Endodermal cell (in vitro differentiated cells): ENCODE data around the gene TPK1. TPM values are rescaled to one million over a fixed set of nuclear protein-coding genes. Genes with fewer than 3 reads are reported as not detected.

Experiments
- DNase-seq: peaks from one replicate; pipeline ENCODE4 v3.0.0-alpha.2; 2017
- H3K27ac ChIP-seq: 2 replicates; pipeline ENCODE4 v1.5.1; 2013; ENCODE audit warnings: mild to moderate bottlenecking, low read depth, low read length, moderate library complexity
- H3K27me3 ChIP-seq: 2 replicates; pipeline ENCODE4 v1.6.1; 2013; ENCODE audit warnings: mild to moderate bottlenecking, low read length, moderate library complexity; ENCODE audit not compliant: insufficient read depth, control insufficient read depth, poor library complexity, severe bottlenecking
- H3K36me3 ChIP-seq: 2 replicates; pipeline ENCODE4 v1.7.0; 2013; ENCODE audit warnings: mild to moderate bottlenecking, low read length, moderate library complexity; ENCODE audit not compliant: control insufficient read depth, insufficient read depth
- H3K4me1 ChIP-seq: one replicate; pipeline ENCODE4 v1.7.0; 2013; ENCODE audit warnings: low read length; ENCODE audit not compliant: control insufficient read depth, insufficient read depth
- H3K4me3 ChIP-seq: 2 replicates; pipeline ENCODE4 v1.5.1; 2013; ENCODE audit warnings: mild to moderate bottlenecking, low read length, moderate library complexity
- H3K9ac ChIP-seq: 2 replicates; pipeline ENCODE4 v1.6.1; 2013; ENCODE audit warnings: mild to moderate bottlenecking, low read length, moderate library complexity; ENCODE audit not compliant: poor library complexity, severe bottlenecking; ENCODE audit errors: extremely low read depth
- H3K9me3 ChIP-seq: 2 replicates; pipeline ENCODE4 v1.6.1; 2013; ENCODE audit warnings: mild to moderate bottlenecking, low read length, moderate library complexity; ENCODE audit not compliant: control insufficient read depth
- H3K27ac Mint-ChIP-seq: 2 replicates; pipeline ENCODE4 v1.8.0; 2020; ENCODE audit warnings: mixed read lengths
- H3K27me3 Mint-ChIP-seq: 2 replicates; pipeline ENCODE4 v1.8.0; 2021; ENCODE audit warnings: mild to moderate bottlenecking, mixed read lengths; ENCODE audit not compliant: insufficient read depth
- H3K36me3 Mint-ChIP-seq: 2 replicates; pipeline ENCODE4 v1.8.0; 2020; ENCODE audit warnings: low read depth, mixed read lengths
- H3K4me1 Mint-ChIP-seq: 2 replicates; pipeline ENCODE4 v1.8.0; 2020; ENCODE audit warnings: mixed read lengths
- H3K4me3 Mint-ChIP-seq: 2 replicates; pipeline ENCODE4 v1.8.0; 2020; ENCODE audit warnings: mild to moderate bottlenecking, moderate library complexity, mixed read lengths
- H3K9me3 Mint-ChIP-seq: 2 replicates; pipeline ENCODE4 v1.8.0; 2020; ENCODE audit warnings: mild to moderate bottlenecking, mixed read lengths
- CTCF ChIP-seq: fragments of 200-600 bp; sonication (generic); conservative IDR thresholded peaks from 2 replicates; pipeline ENCODE4 v1.5.0; 2021; ENCODE audit warnings: antibody characterized with exemption, mild to moderate bottlenecking
- WGBS, 2 experiments: methylation state at CpG; one replicate each; pipeline versions ENCODE4 v1.1.5 to v1.1.7; 2013; ENCODE audit warnings: missing lambda C conversion rate in 2 of 2, mixed read lengths in 1 of 2; ENCODE audit not compliant: insufficient coverage in 1 of 2, insufficient read length in 1 of 2; 5-methylcytosine and 5-hydroxymethylcytosine counted together
- total RNA-seq, 2 donors: library from RNA; stranded (reverse); fragmentation: NEBNext Ultra II Directional in 1 of 2; extraction: Animal tissue kit (Norgen Biotek cat#: 25700) in 1 of 2; gene quantifications; 2 replicates in 1 of 2; 3 replicates in 1 of 2; pipeline ENCODE4 v1.2.1, GENCODE V29; 2021

TPK1 gene
- total RNA-seq, 2 donors from 2014 or later, result 9.7 TPM

- Mint-ChIP-seq H3K9me3 (no peaks in the 10 kb centered on the region), H3K4me1 (no peaks in the 10 kb centered on the region), H3K36me3 (no peaks in the 10 kb centered on the region), H3K27ac (no peak overlapping the region), H3K4me3 (no peak overlapping the region), H3K27me3 (no peaks in the 10 kb centered on the region)
- H3K27ac ChIP-seq, result no peak overlapping the region
- no peaks in the 10 kb centered on the region for H3K36me3 ChIP-seq
- no peaks in the 10 kb centered on the region for H3K27me3 ChIP-seq
- WGBS, 2 experiments, result 95 to 100% methylated on average over 4 of the region's 4 CpGs
- H3K4me3 ChIP-seq, result no peak overlapping the region
- H3K4me1 ChIP-seq, result no peaks in the 10 kb centered on the region
- no peak for TF ChIP-seq CTCF
- H3K9me3 ChIP-seq, result no peaks in the 10 kb centered on the region
- H3K9ac ChIP-seq, result no peak overlapping the region
- no peak for DNase-seq
These were observed 430.9 kb downstream of the TPK1 start for GRCh38 chr7:144404946-144405345.

DNA sequence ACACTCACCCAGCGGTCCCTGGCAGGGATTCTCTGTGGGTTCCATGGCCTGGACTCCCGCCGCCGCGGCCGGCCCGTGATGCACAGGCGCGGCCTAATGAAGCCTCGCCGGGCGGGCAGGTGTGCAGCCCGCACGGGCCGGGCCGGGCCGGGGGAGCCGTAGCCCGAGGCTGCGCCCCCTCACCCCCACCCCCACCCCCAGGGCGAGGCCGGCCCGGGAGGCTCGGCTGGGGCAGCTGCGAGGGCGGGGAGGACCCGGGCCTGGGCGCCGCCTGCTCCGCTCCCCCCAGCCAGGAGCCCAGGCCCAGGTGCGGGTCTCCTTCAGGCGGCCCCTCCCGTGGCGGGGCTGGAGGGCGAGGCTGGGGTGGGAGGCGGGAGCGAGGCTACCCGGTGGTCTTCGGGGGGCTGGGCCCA, 432.2 kb downstream of the TPK1 start, which contains the start of gene NOBOX:
Gene NOBOX (minus strand): TSS at position 45 of the 413 bp plus-strand sequence.
- H3K36me3 ChIP-seq, result no peaks in the 10 kb centered on the region
- Mint-ChIP-seq H3K4me3 (no peak within 1 kb of the TSS), H3K36me3 (no peaks in the 10 kb centered on the region), H3K27ac (no peak within 1 kb of the TSS), H3K9me3 (no peaks in the 10 kb centered on the region), H3K27me3 (no peaks in the 10 kb centered on the region), H3K4me1 (no peaks in the 10 kb centered on the region)
- WGBS, 2 experiments, result 96 to 100% methylated on average over 1 to 37 of the region's 39 CpGs
- H3K27me3 ChIP-seq, result no peaks in the 10 kb centered on the region
- no peak within 1 kb of the TSS for H3K4me3 ChIP-seq
- no peak for TF ChIP-seq CTCF
- no peaks in the 10 kb centered on the region for H3K9me3 ChIP-seq
- no peaks in the 10 kb centered on the region for H3K4me1 ChIP-seq
- DNase-seq, result no peak
- no peak within 1 kb of the TSS for H3K27ac ChIP-seq
- no peak within 1 kb of the TSS for H3K9ac ChIP-seq

DNA sequence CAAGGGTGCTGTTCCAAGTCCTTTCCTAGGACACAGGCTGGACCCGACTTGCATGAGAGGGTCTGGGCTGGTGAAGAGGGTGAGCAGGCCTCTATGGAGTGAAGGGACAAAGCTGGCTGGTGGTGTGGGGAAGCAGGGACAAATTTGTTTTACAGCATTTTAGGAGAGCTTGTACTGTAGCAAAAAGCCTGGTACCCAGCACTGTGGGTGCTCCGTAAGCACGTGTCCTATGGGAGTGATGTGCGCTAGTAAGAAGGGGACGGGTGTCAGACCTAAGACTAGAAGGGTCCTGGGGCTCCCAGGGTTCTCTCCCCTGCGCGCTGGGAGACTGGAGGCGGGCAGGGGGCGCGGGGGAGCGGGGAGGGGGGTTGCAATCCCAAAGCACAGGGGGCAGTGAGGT, 432.8 kb downstream of the TPK1 start:
- 89 to 100% methylated on average over 4 to 11 of the region's 11 CpGs for WGBS, 2 experiments
- Histone ChIP-seq H3K27ac (no peak overlapping the region), H3K27me3 (no peaks in the 10 kb centered on the region), H3K4me3 (no peak overlapping the region), H3K9me3 (no peaks in the 10 kb centered on the region), H3K36me3 (no peaks in the 10 kb centered on the region), H3K4me1 (no peaks in the 10 kb centered on the region), H3K9ac (no peak overlapping the region)
- Mint-ChIP-seq H3K27ac (no peak overlapping the region), H3K4me3 (no peak overlapping the region), H3K36me3 (no peaks in the 10 kb centered on the region), H3K9me3 (no peaks in the 10 kb centered on the region), H3K4me1 (no peaks in the 10 kb centered on the region), H3K27me3 (no peaks in the 10 kb centered on the region)
- no peak for TF ChIP-seq CTCF
- DNase-seq, result no peak
